MM.1S (cell line): ENCODE results near the gene CEP70.

ENCODE experiments used
- DNase-seq: peaks from one replicate; pipeline ENCODE4 v3.0.0-alpha.2; 2015
- H2AFZ ChIP-seq: fragments of 300-600 bp; sonication (generic); 2 replicates; pipeline ENCODE4 v1.6.0; 2016; ENCODE audit warnings: antibody characterized with exemption, low read length
- H3F3A ChIP-seq: fragments of 300-600 bp; sonication (generic); 2 replicates; pipeline ENCODE4 v1.6.1; 2016; ENCODE audit warnings: mild to moderate bottlenecking, antibody characterized with exemption, low read length, moderate library complexity, mixed read lengths; ENCODE audit not compliant: insufficient read depth
- H3K27ac ChIP-seq: fragments of 300-600 bp; sonication (generic); 2 replicates; pipeline ENCODE4 v1.5.1; 2016; ENCODE audit warnings: mild to moderate bottlenecking, low read length
- H3K27me3 ChIP-seq: fragments of 300-600 bp; sonication (generic); replicated peaks from 2 replicates; pipeline ENCODE4 v1.6.0; 2016; ENCODE audit warnings: low read length; ENCODE audit not compliant: insufficient read depth
- H3K36me3 ChIP-seq: fragments of 300-600 bp; sonication (generic); replicated peaks from 2 replicates; pipeline ENCODE4 v1.6.1; 2016; ENCODE audit warnings: mild to moderate bottlenecking, low read length, mixed read lengths; ENCODE audit not compliant: insufficient read depth
- H3K4me1 ChIP-seq: fragments of 300-600 bp; sonication (generic); 2 replicates; pipeline ENCODE4 v1.6.1; 2016; ENCODE audit warnings: low read length, mixed read lengths
- H3K4me2 ChIP-seq: fragments of 300-600 bp; sonication (generic); 2 replicates; pipeline ENCODE4 v1.6.0; 2016; ENCODE audit warnings: low read depth, low read length
- H3K4me3 ChIP-seq: fragments of 300-600 bp; sonication (generic); 2 replicates; pipeline ENCODE4 v1.5.1; 2016; ENCODE audit warnings: low read length, mixed read lengths
- H3K79me2 ChIP-seq: fragments of 300-600 bp; sonication (generic); 2 replicates; pipeline ENCODE4 v1.6.1; 2016; ENCODE audit warnings: mixed run types, low read length, mixed read lengths
- H3K9ac ChIP-seq: fragments of 300-600 bp; sonication (generic); 2 replicates; pipeline ENCODE4 v1.6.1; 2016; ENCODE audit warnings: low read length, mixed read lengths
- H3K9me2 ChIP-seq: fragments of 300-600 bp; sonication (generic); replicated peaks from 2 replicates; pipeline ENCODE4 v1.6.1; 2016; ENCODE audit warnings: mild to moderate bottlenecking, low read length, mixed read lengths; ENCODE audit not compliant: insufficient read depth
- H3K9me3 ChIP-seq: fragments of 300-600 bp; sonication (generic); replicated peaks from 2 replicates; pipeline ENCODE4 v1.6.1; 2016; ENCODE audit warnings: mild to moderate bottlenecking, low read length, mixed read lengths; ENCODE audit not compliant: insufficient read depth
- H4K20me1 ChIP-seq: fragments of 300-600 bp; sonication (generic); 2 replicates; pipeline ENCODE4 v1.6.1; 2016; ENCODE audit warnings: mild to moderate bottlenecking, low read length, moderate library complexity, mixed read lengths; ENCODE audit not compliant: insufficient read depth
- CTCF ChIP-seq: fragments of 300-600 bp; sonication (generic); IDR thresholded peaks from 2 replicates; pipeline ENCODE4 v1.5.1; 2016; ENCODE audit warnings: antibody characterized with exemption, low read length, mixed read lengths
- EZH2 ChIP-seq: fragments of 300-600 bp; sonication (generic); optimal IDR thresholded peaks from 2 replicates; pipeline ENCODE3; 2017; ENCODE audit warnings: low read depth, mild to moderate bottlenecking, antibody characterized with exemption, low read length, mixed read lengths
- EZH2phosphoT487 ChIP-seq: fragments of 300-600 bp; sonication (generic); IDR thresholded peaks from 2 replicates; pipeline ENCODE4 v1.6.1; 2018; ENCODE audit warnings: antibody characterized with exemption, low read length

CEP70 gene

GRCh38 chr3:138473391-138473790, 120.7 kb downstream of the CEP70 start:
- TF ChIP-seq EZH2phosphoT487 (no peak), EZH2 (no peak), CTCF (no peak)
- Histone ChIP-seq H3K4me2 (no peak overlapping the region), H3K4me1 (no peaks in the 10 kb centered on the region), H3K79me2 (no peaks in the 10 kb centered on the region), H3K9me3 (no peaks in the 10 kb centered on the region), H3K27me3 (no peaks in the 10 kb centered on the region), H3K4me3 (no peak overlapping the region), H3K36me3 (no peaks in the 10 kb centered on the region), H3K9me2 (no peaks in the 10 kb centered on the region), H3K9ac (no peak overlapping the region), H3K27ac (no peak overlapping the region), H4K20me1 (no peaks in the 10 kb centered on the region), H3F3A (no peaks in the 10 kb centered on the region), H2AFZ (no peak overlapping the region)
- DNase-seq = no peak

GRCh38 chr3:138472141-138472825, 121.8 kb downstream of the CEP70 start:
- Histone ChIP-seq H3K79me2 (no peaks in the 10 kb centered on the region), H3K4me2 (no peak overlapping the region), H3K27me3 (no peaks in the 10 kb centered on the region), H3K27ac (no peak overlapping the region), H3K9me2 (no peaks in the 10 kb centered on the region), H3K36me3 (no peaks in the 10 kb centered on the region), H2AFZ (no peak overlapping the region), H3K9me3 (no peaks in the 10 kb centered on the region), H3F3A (no peaks in the 10 kb centered on the region), H3K4me1 (no peaks in the 10 kb centered on the region), H3K9ac (no peak overlapping the region), H4K20me1 (no peaks in the 10 kb centered on the region), H3K4me3 (no peak overlapping the region)
- DNase-seq = no peak
- no peak for TF ChIP-seq EZH2
- TF ChIP-seq EZH2phosphoT487 = no peak
- no peak for TF ChIP-seq CTCF

GRCh38 chr3:138471481-138471880, 122.6 kb downstream of the CEP70 start:
- Histone ChIP-seq H2AFZ (no peak overlapping the region), H4K20me1 (no peaks in the 10 kb centered on the region), H3K9me2 (no peaks in the 10 kb centered on the region), H3K9me3 (no peaks in the 10 kb centered on the region), H3K27ac (no peak overlapping the region), H3K4me2 (no peak overlapping the region), H3K79me2 (no peaks in the 10 kb centered on the region), H3K36me3 (no peaks in the 10 kb centered on the region), H3K4me3 (no peak overlapping the region), H3F3A (no peaks in the 10 kb centered on the region), H3K27me3 (no peaks in the 10 kb centered on the region), H3K4me1 (no peaks in the 10 kb centered on the region), H3K9ac (no peak overlapping the region)
- TF ChIP-seq EZH2phosphoT487 = no peak
- TF ChIP-seq EZH2 = no peak
- no peak for TF ChIP-seq CTCF
- DNase-seq = no peak
